HepG2 (cell line): ENCODE data around the gene SAMD10. TPM values are rescaled to one million over a fixed set of nuclear protein-coding genes. Genes with fewer than 3 reads are reported as not detected.

Experiments used
- AFF4 ChIP-seq: sonication (generic); formaldehyde crosslinking; IDR thresholded peaks from 2 replicates; pipeline ENCODE4 v1.4.0; 2020; ENCODE audit warnings: missing genetic modification reagents
- AGO2 ChIP-seq: fragments of 200-400 bp; formaldehyde crosslinking; optimal IDR thresholded peaks from 2 replicates; pipeline ENCODE3; 2017; ENCODE audit warnings: mild to moderate bottlenecking, low read depth, low read length, moderate library complexity
- AKAP8 ChIP-seq: sonication (generic); formaldehyde crosslinking; IDR thresholded peaks from 2 replicates; pipeline ENCODE4 v1.5.1; 2020; ENCODE audit warnings: mild to moderate bottlenecking, missing genetic modification reagents
- CAMTA2 ChIP-seq: sonication (generic); formaldehyde crosslinking; IDR thresholded peaks from 2 replicates; pipeline ENCODE4 v1.4.0; 2020; ENCODE audit warnings: mild to moderate bottlenecking, missing genetic modification reagents, borderline replicate concordance
- CREB1 ChIP-seq, 2 experiments: fragments of 450-650 bp in 1 of 2; IDR thresholded peaks; 2 replicates each; pipeline ENCODE4 v1.6.1; 2016 to 2017; ENCODE audit warnings: control low read depth in 1 of 2, mild to moderate bottlenecking in 1 of 2, missing compliant biosample characterization in 1 of 2, missing genetic modification characterization in 1 of 2
- ELF3 ChIP-seq: IDR thresholded peaks from 2 replicates; pipeline ENCODE4 v1.6.1; 2016; ENCODE audit warnings: missing genetic modification reagents, missing compliant biosample characterization
- GRHL1 ChIP-seq: sonication (generic); formaldehyde crosslinking; conservative IDR thresholded peaks from 2 replicates; pipeline ENCODE4 v1.8.0; 2022; ENCODE audit warnings: missing genetic modification reagents
- JARID2 ChIP-seq: sonication (generic); formaldehyde crosslinking; IDR thresholded peaks from 2 replicates; pipeline ENCODE4 v1.8.1; 2023; ENCODE audit warnings: missing genetic modification reagents, inconsistent platforms; ENCODE audit not compliant: insufficient replicate concordance
- MIER2 ChIP-seq: IDR thresholded peaks from 2 replicates; pipeline ENCODE4 v1.6.1; 2016; ENCODE audit warnings: missing biosample characterization, missing genetic modification reagents
- NCOA1 ChIP-seq: sonication (generic); formaldehyde crosslinking; IDR thresholded peaks from 2 replicates; pipeline ENCODE4 v1.9.0; 2021; ENCODE audit warnings: missing genetic modification reagents
- SALL1 ChIP-seq: sonication (generic); formaldehyde crosslinking; IDR thresholded peaks from 2 replicates; pipeline ENCODE4 v1.8.0; 2022; ENCODE audit warnings: mild to moderate bottlenecking, missing genetic modification reagents
- SSRP1 ChIP-seq: IDR thresholded peaks from 2 replicates; pipeline ENCODE4 v1.6.1; 2016; ENCODE audit warnings: control low read depth
- TBP ChIP-seq: sonication (generic); formaldehyde crosslinking; IDR thresholded peaks from 2 replicates; pipeline ENCODE4 v1.5.0; 2020; ENCODE audit warnings: missing genetic modification reagents
- ZFY ChIP-seq: sonication (generic); formaldehyde crosslinking; IDR thresholded peaks from 2 replicates; pipeline ENCODE4 v1.4.0; 2020; ENCODE audit warnings: missing genetic modification reagents
- ZFYVE20 ChIP-seq: sonication (generic); formaldehyde crosslinking; IDR thresholded peaks from 2 replicates; pipeline ENCODE4 v1.8.0; 2023; ENCODE audit warnings: low read depth, mild to moderate bottlenecking, moderate library complexity, missing genetic modification reagents, borderline replicate concordance
- ZNF275 ChIP-seq: sonication (generic); formaldehyde crosslinking; IDR thresholded peaks from 2 replicates; pipeline ENCODE4 v1.8.0; 2022; ENCODE audit warnings: missing genetic modification reagents, mild to moderate bottlenecking, inconsistent platforms, borderline replicate concordance
- ZNF557 ChIP-seq: sonication (generic); formaldehyde crosslinking; IDR thresholded peaks from 2 replicates; pipeline ENCODE4 v1.4.0; 2020; ENCODE audit warnings: missing genetic modification reagents
- ZNF558 ChIP-seq: sonication (generic); formaldehyde crosslinking; IDR thresholded peaks from 2 replicates; pipeline ENCODE4 v1.9.0; 2022; ENCODE audit warnings: mild to moderate bottlenecking, missing genetic modification reagents, borderline replicate concordance
- ZNF766 ChIP-seq: sonication (generic); formaldehyde crosslinking; IDR thresholded peaks from 2 replicates; pipeline ENCODE4 v1.5.0; 2020; ENCODE audit warnings: missing genetic modification reagents, borderline replicate concordance
- polyA plus RNA-seq, 8 experiments: library from polyadenylated mRNA; depleted of rRNA in 3 of 8; stranded (reverse) in 7 of 8; unstranded in 1 of 8; fragments of >200 nt; fragmentation: Illumina TruSeq in 4 of 8; extraction: Trizol in 4 of 8; gene quantifications; 2 replicates each; pipeline versions ENCODE4 v1.2.1 to v1.2.3, GENCODE V29; 2011 to 2016; ENCODE audit warnings: low read depth in 4 of 8, missing spikeins in 1 of 8, mixed read lengths in 1 of 8; ENCODE audit not compliant: insufficient read depth in 1 of 8
- total RNA-seq, 5 experiments: library from RNA; depleted of rRNA; stranded (reverse); fragments of >200 nt; fragmentation: Illumina TruSeq; extraction: Trizol; gene quantifications; 2 replicates each; pipeline ENCODE4 v1.2.3, GENCODE V29; 2016; ENCODE audit warnings: low read depth in 1 of 5

The SAMD10 gene
- total and polyA plus RNA-seq, 2 of the 13 experiments (the other 11 are each of a cell fraction or from before 2014, with no cell fraction given): 6.1 to 11.0 TPM

GRCh38 chr20:63955827-63956663 is 23.4 kb downstream of the SAMD10 start, which contains the start of gene UCKL1 (continued):
- TF ChIP-seq GRHL1 (CRISPR knock-in tag): no peak
- TF ChIP-seq ZNF275 (CRISPR knock-in tag): peak; percentile 100
- peak; percentile 85 for TF ChIP-seq ELF3 (CRISPR knock-in tag)
- peak; percentile 100 for TF ChIP-seq ZFY (CRISPR knock-in tag)
- TF ChIP-seq TBP (CRISPR knock-in tag): peak; percentile 99
- peak; percentile 97 for TF ChIP-seq ZNF766 (CRISPR knock-in tag)
- peak; percentile 100 for TF ChIP-seq NCOA1 (CRISPR knock-in tag)
- peak; percentile 98; the same call in 1 of the 2 replicates for TF ChIP-seq AFF4
- TF ChIP-seq CAMTA2 (CRISPR knock-in tag): peak; percentile 99
- peak; percentile 94; the same call in 1 of the 2 replicates for TF ChIP-seq ZFYVE20 (CRISPR knock-in tag)
- no peak; the same call in 1 of the 2 replicates for TF ChIP-seq SSRP1 (CRISPR knock-in tag)
- peak; percentile 100 for TF ChIP-seq AGO2
- peak; percentile 81 for TF ChIP-seq ZNF558 (CRISPR knock-in tag)
- peak; percentile 82 for TF ChIP-seq JARID2 (CRISPR knock-in tag)
- peak; percentile 89 for TF ChIP-seq SALL1 (CRISPR knock-in tag)
- TF ChIP-seq ZNF557 (CRISPR knock-in tag): peak; percentile 88; the same call in 1 of the 2 replicates
- peak; percentile 79 for TF ChIP-seq CREB1 (IDR thresholded peaks at IDR 0.05)
- no peak for TF ChIP-seq CREB1 (CRISPR knock-in tag; IDR thresholded peaks at IDR 0.05)
- peak; percentile 100 for TF ChIP-seq AKAP8 (CRISPR knock-in tag)
- TF ChIP-seq MIER2 (CRISPR knock-in tag): peak; percentile 79; the same call in 1 of the 2 replicates
